Spleen (tissue), 7 donors: Measurements from ENCODE around the gene KCNAB3.

Experiments used
- CTCF ChIP-seq, 11 experiments: fragments of 200-600 bp in 7 of 11; fragments of 450-650 bp in 4 of 11; sonication (generic) in 4 of 11; IDR thresholded peaks in 8 of 11; conservative IDR thresholded peaks in 3 of 11; 1 replicate in 7 of 11; 2 replicates in 4 of 11; pipeline versions ENCODE4 v1.4.0 to v1.8.0; 2016 to 2021; ENCODE audit warnings: antibody characterized with exemption in 11 of 11, inconsistent platforms in 4 of 11, mild to moderate bottlenecking in 1 of 11
- POLR2A ChIP-seq, 3 donors: fragments of 450-650 bp; IDR thresholded peaks; one replicate each; pipeline ENCODE4 v1.5.1; 2017; ENCODE audit warnings: antibody characterized with exemption in 3 of 3, mild to moderate bottlenecking in 1 of 3
- POLR2AphosphoS5 ChIP-seq, 3 donors: sonication (generic); formaldehyde crosslinking; IDR thresholded peaks; one replicate each; pipeline ENCODE4 v1.5.1; 2017; ENCODE audit warnings: antibody characterized with exemption in 3 of 3
- donor health status: DM: no; HTN: no; CAD: no; lungs with moderate emphysema.
- donor health status: DM: no; HTN: no; CAD: no.
- donor health status: DM: no; HTN: no; CAD: no.

- TF ChIP-seq CTCF (IDR thresholded peaks at IDR 0.05 in 8 of 11, conservative IDR thresholded peaks at IDR 0.05 in 3 of 11) = peak; percentile 42 to 83 (median 78)
- TF ChIP-seq POLR2AphosphoS5 (IDR thresholded peaks at IDR 0.05) = no peak
- no peak for TF ChIP-seq POLR2A (IDR thresholded peaks at IDR 0.05)
Observed at GRCh38 chr17:7912927-7913524, 16.6 kb downstream of the KCNAB3 start.
